SK-N-DZ (cell line): ENCODE measurements around the gene M1AP. TPM values are rescaled to one million over a fixed set of nuclear protein-coding genes. Genes with fewer than 3 reads are reported as not detected.

Source experiments
- DNase-seq: peaks from one replicate; pipeline ENCODE4 v3.0.0-alpha.2; 2015; ENCODE audit warnings: low spot score
- polyA plus RNA-seq, 2 experiments: library from polyadenylated mRNA; depleted of rRNA; stranded (reverse); fragments of >200 nt; gene quantifications; 2 replicates each; pipeline ENCODE4 v1.2.3, GENCODE V29; 2014

The M1AP gene
- polyA plus RNA-seq (2014; cell fraction: cytosol; rRNA removed): not detected in 2 replicates
- polyA plus RNA-seq (2014; cell fraction: nucleus; rRNA removed): not detected in 2 replicates

GRCh38 chr2:74648009-74648443 is at the start of gene M1AP:
M1AP (minus strand) TSS chr2:74648330; CDS start chr2:74640275, 8,055 bp downstream.
- DNase-seq: no peak

- no peak for DNase-seq
These were observed 48.7 kb upstream of the M1AP start for GRCh38 chr2:74696829-74697228.

- DNase-seq: no peak
These were observed 47.5 kb upstream of the M1AP start for GRCh38 chr2:74695663-74696062.

GRCh38 chr2:74694281-74694680 is 46.2 kb upstream of the M1AP start:
- DNase-seq: no peak

- DNase-seq: no peak
These were observed 45.5 kb upstream of the M1AP start for GRCh38 chr2:74693668-74694067.

- no peak for DNase-seq
These were observed 45.1 kb upstream of the M1AP start for GRCh38 chr2:74693213-74693612.

GRCh38 chr2:74691929-74692328 is 43.8 kb upstream of the M1AP start:
- no peak for DNase-seq

GRCh38 chr2:74690571-74690970 is 42.4 kb upstream of the M1AP start:
- peak; percentile 66 for DNase-seq

- DNase-seq: no peak
These were observed 41.5 kb upstream of the M1AP start for GRCh38 chr2:74689671-74690070.

- DNase-seq: no peak
These were observed 40.8 kb upstream of the M1AP start for GRCh38 chr2:74688881-74689280.

- DNase-seq: no peak
These were observed 37.3 kb upstream of the M1AP start for GRCh38 chr2:74685408-74685807.

GRCh38 chr2:74682501-74682900 is 34.4 kb upstream of the M1AP start:
- DNase-seq: no peak

GRCh38 chr2:74679615-74680014 is 31.5 kb upstream of the M1AP start:
- no peak for DNase-seq

GRCh38 chr2:74676331-74676730 is 28.2 kb upstream of the M1AP start:
- DNase-seq: no peak

- DNase-seq: no peak
These were observed 27.0 kb upstream of the M1AP start for GRCh38 chr2:74675090-74675489.

- no peak for DNase-seq
These were observed 25.8 kb upstream of the M1AP start for GRCh38 chr2:74673826-74674528.

- no peak for DNase-seq
These were observed 23.3 kb upstream of the M1AP start for GRCh38 chr2:74671479-74671878.

- no peak for DNase-seq
These were observed 22.1 kb upstream of the M1AP start for GRCh38 chr2:74670263-74670662.

GRCh38 chr2:74668087-74668486 is 20.0 kb upstream of the M1AP start:
- DNase-seq: no peak

- no peak for DNase-seq
These were observed 11.3 kb upstream of the M1AP start for GRCh38 chr2:74659462-74659861.

GRCh38 chr2:74658516-74658915 is 10.4 kb upstream of the M1AP start:
- no peak for DNase-seq

- no peak for DNase-seq
These were observed 7.4 kb upstream of the M1AP start for GRCh38 chr2:74655579-74655978.

- peak; percentile 97 for DNase-seq
These were observed 6.1 kb upstream of the M1AP start, which contains the start of gene SEMA4F for GRCh38 chr2:74653985-74654882. SEMA4F (plus strand) TSS chr2:74654247; CDS start chr2:74654377, 130 bp downstream.
